GM19193 (cell line): ENCODE results near the gene ESRRB.

ENCODE experiments used
- POLR2A ChIP-seq: IDR thresholded peaks from 4 replicates; pipeline ENCODE4 v1.6.1; 2011; ENCODE audit not compliant: insufficient read depth, insufficient read length; ENCODE audit errors: extremely low read depth

The ESRRB gene

GRCh38 chr14:76546426-76547221, 170.7 kb downstream of the ESRRB start:
- TF ChIP-seq POLR2A: no peak

- TF ChIP-seq POLR2A: no peak
Observed at GRCh38 chr14:76547831-76548230, 171.9 kb downstream of the ESRRB start.

GRCh38 chr14:76550534-76550933, 174.6 kb downstream of the ESRRB start:
- TF ChIP-seq POLR2A: no peak

GRCh38 chr14:76551116-76551515, 175.2 kb downstream of the ESRRB start:
- no peak for TF ChIP-seq POLR2A
